Loucy (cell line): Measurements from ENCODE around the gene ANO5.

Experiments
- EZH2phosphoT487 ChIP-seq: fragments of 200-600 bp; IDR thresholded peaks from 2 replicates; pipeline ENCODE4 v1.6.1; 2018; ENCODE audit warnings: antibody characterized with exemption, mild to moderate bottlenecking, moderate library complexity, borderline replicate concordance
- TF ChIP-seq, protein P1 (sequence below): fragments of 200-600 bp; sonication (generic); conservative IDR thresholded peaks from 2 replicates; pipeline ENCODE4 v1.5.1; 2014; ENCODE audit warnings: mild to moderate bottlenecking, antibody characterized with exemption, low read length

DNA sequence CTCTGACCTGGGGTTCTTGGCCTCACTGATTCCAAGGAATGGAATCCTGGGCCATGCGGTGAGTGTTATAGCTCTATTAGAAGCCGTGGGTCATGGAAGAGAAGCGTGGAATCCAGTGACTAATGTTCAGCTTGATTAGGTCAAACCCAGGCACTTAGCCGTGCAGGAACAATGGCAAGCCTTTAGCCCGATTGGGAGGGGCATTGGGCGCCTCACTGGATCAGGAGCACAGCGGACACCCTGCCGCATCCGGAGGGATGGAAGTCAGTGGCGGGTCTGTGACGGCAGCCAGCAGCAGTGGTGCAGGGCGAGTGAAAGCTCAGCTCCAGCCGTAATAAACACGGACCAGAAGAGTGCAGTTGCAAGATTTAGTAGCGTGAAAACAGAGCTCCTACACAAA lies 124.8 kb downstream of the ANO5 start:
- TF ChIP-seq, protein P1, sequence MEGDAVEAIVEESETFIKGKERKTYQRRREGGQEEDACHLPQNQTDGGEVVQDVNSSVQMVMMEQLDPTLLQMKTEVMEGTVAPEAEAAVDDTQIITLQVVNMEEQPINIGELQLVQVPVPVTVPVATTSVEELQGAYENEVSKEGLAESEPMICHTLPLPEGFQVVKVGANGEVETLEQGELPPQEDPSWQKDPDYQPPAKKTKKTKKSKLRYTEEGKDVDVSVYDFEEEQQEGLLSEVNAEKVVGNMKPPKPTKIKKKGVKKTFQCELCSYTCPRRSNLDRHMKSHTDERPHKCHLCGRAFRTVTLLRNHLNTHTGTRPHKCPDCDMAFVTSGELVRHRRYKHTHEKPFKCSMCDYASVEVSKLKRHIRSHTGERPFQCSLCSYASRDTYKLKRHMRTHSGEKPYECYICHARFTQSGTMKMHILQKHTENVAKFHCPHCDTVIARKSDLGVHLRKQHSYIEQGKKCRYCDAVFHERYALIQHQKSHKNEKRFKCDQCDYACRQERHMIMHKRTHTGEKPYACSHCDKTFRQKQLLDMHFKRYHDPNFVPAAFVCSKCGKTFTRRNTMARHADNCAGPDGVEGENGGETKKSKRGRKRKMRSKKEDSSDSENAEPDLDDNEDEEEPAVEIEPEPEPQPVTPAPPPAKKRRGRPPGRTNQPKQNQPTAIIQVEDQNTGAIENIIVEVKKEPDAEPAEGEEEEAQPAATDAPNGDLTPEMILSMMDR, result no peak
- no peak for TF ChIP-seq EZH2phosphoT487
